HepG2 (cell line): Measurements from ENCODE around the gene HSD3B7. TPM values are rescaled to one million over a fixed set of nuclear protein-coding genes. Genes with fewer than 3 reads are reported as not detected.
A peak's percentile ranks its signal among the peaks of the same experiment; 100 is the strongest.

ENCODE experiments used
- AKAP8 ChIP-seq: sonication (generic); formaldehyde crosslinking; IDR thresholded peaks from 2 replicates; pipeline ENCODE4 v1.5.1; 2020; ENCODE audit warnings: mild to moderate bottlenecking, missing genetic modification reagents
- ARHGAP35 ChIP-seq: sonication (generic); formaldehyde crosslinking; IDR thresholded peaks from 2 replicates; pipeline ENCODE4 v1.9.0; 2022; ENCODE audit warnings: mild to moderate bottlenecking, inconsistent platforms, moderate library complexity, missing genetic modification reagents, borderline replicate concordance
- EED ChIP-seq: sonication (generic); formaldehyde crosslinking; IDR thresholded peaks from 2 replicates; pipeline ENCODE4 v1.5.0; 2020; ENCODE audit warnings: mild to moderate bottlenecking, missing genetic modification reagents
- HES4 ChIP-seq: sonication (generic); formaldehyde crosslinking; IDR thresholded peaks from 2 replicates; pipeline ENCODE4 v1.9.0; 2021; ENCODE audit warnings: mild to moderate bottlenecking, missing genetic modification reagents, borderline replicate concordance
- JUND ChIP-seq: sonication (generic); formaldehyde crosslinking; IDR thresholded peaks from 2 replicates; pipeline ENCODE4 v1.8.0; 2022; ENCODE audit warnings: mild to moderate bottlenecking, missing genetic modification reagents
- KLF12 ChIP-seq: sonication (generic); formaldehyde crosslinking; IDR thresholded peaks from 2 replicates; pipeline ENCODE4 v1.4.0; 2020; ENCODE audit warnings: missing genetic modification reagents, borderline replicate concordance
- MAF1 ChIP-seq: sonication (generic); formaldehyde crosslinking; IDR thresholded peaks from 2 replicates; pipeline ENCODE4 v1.5.0; 2020; ENCODE audit warnings: missing genetic modification reagents, borderline replicate concordance
- NFKB2 ChIP-seq: sonication (generic); formaldehyde crosslinking; IDR thresholded peaks from 2 replicates; pipeline ENCODE4 v1.4.0; 2020; ENCODE audit warnings: missing genetic modification reagents, borderline replicate concordance
- NFKBIZ ChIP-seq: IDR thresholded peaks from 2 replicates; pipeline ENCODE4 v1.6.1; 2018; ENCODE audit warnings: missing genetic modification reagents, missing compliant biosample characterization
- POGK ChIP-seq: sonication (generic); formaldehyde crosslinking; conservative IDR thresholded peaks from 2 replicates; pipeline ENCODE4 v1.8.0; 2022; ENCODE audit warnings: mild to moderate bottlenecking, moderate library complexity, missing genetic modification reagents
- RELA ChIP-seq: sonication (generic); formaldehyde crosslinking; IDR thresholded peaks from 2 replicates; pipeline ENCODE4 v1.4.0; 2020; ENCODE audit warnings: missing genetic modification reagents
- SP1 ChIP-seq, 2 experiments: fragments of 450-650 bp in 1 of 2; sonication (generic) in 1 of 2; formaldehyde crosslinking in 1 of 2; IDR thresholded peaks; 2 replicates each; pipeline versions ENCODE4 v1.4.0 to v1.6.1; 2016 to 2020; ENCODE audit warnings: missing genetic modification reagents in 1 of 2
- TCF12 ChIP-seq, 2 experiments: fragments of 450-650 bp in 1 of 2; sonication (generic) in 1 of 2; formaldehyde crosslinking in 1 of 2; IDR thresholded peaks; 2 replicates each; pipeline versions ENCODE4 v1.6.1 to v1.8.0; 2017 to 2022; ENCODE audit warnings: antibody characterized with exemption in 1 of 2, mild to moderate bottlenecking in 1 of 2, missing genetic modification reagents in 1 of 2, moderate library complexity in 1 of 2
- U2AF1 ChIP-seq: fragments of 200-400 bp; formaldehyde crosslinking; optimal IDR thresholded peaks from 2 replicates; pipeline ENCODE3; 2017; ENCODE audit warnings: mild to moderate bottlenecking, low read depth, low read length
- XRCC5 ChIP-seq: fragments of 200-400 bp; formaldehyde crosslinking; optimal IDR thresholded peaks from 2 replicates; pipeline ENCODE3; 2017; ENCODE audit warnings: mild to moderate bottlenecking, low read length
- ZFP37 ChIP-seq: sonication (generic); formaldehyde crosslinking; IDR thresholded peaks from 2 replicates; pipeline ENCODE4 v1.4.0; 2020; ENCODE audit warnings: missing genetic modification reagents, borderline replicate concordance
- ZNF383 ChIP-seq: sonication (generic); formaldehyde crosslinking; IDR thresholded peaks from 2 replicates; pipeline ENCODE4 v1.4.0; 2020; ENCODE audit warnings: missing genetic modification reagents, mild to moderate bottlenecking, borderline replicate concordance
- ZNF552 ChIP-seq: sonication (generic); formaldehyde crosslinking; IDR thresholded peaks from 2 replicates; pipeline ENCODE4 v1.9.0; 2022; ENCODE audit warnings: missing genetic modification reagents, mild to moderate bottlenecking, borderline replicate concordance
- ZNF737 ChIP-seq: sonication (generic); formaldehyde crosslinking; IDR thresholded peaks from 2 replicates; pipeline ENCODE4 v1.5.0; 2020; ENCODE audit warnings: missing genetic modification reagents, mild to moderate bottlenecking, borderline replicate concordance
- ZNF740 ChIP-seq: sonication (generic); formaldehyde crosslinking; IDR thresholded peaks from 2 replicates; pipeline ENCODE4 v1.4.0; 2020; ENCODE audit warnings: missing genetic modification reagents
- ZNF749 ChIP-seq: sonication (generic); formaldehyde crosslinking; IDR thresholded peaks from 2 replicates; pipeline ENCODE4 v1.8.0; 2022; ENCODE audit warnings: mild to moderate bottlenecking, missing genetic modification reagents, moderate library complexity, borderline replicate concordance
- polyA plus RNA-seq, 8 experiments: library from polyadenylated mRNA; depleted of rRNA in 3 of 8; stranded (reverse) in 7 of 8; unstranded in 1 of 8; fragments of >200 nt; fragmentation: Illumina TruSeq in 4 of 8; extraction: Trizol in 4 of 8; gene quantifications; 2 replicates each; pipeline versions ENCODE4 v1.2.1 to v1.2.3, GENCODE V29; 2011 to 2016; ENCODE audit warnings: low read depth in 4 of 8, missing spikeins in 1 of 8, mixed read lengths in 1 of 8; ENCODE audit not compliant: insufficient read depth in 1 of 8
- total RNA-seq, 5 experiments: library from RNA; depleted of rRNA; stranded (reverse); fragments of >200 nt; fragmentation: Illumina TruSeq; extraction: Trizol; gene quantifications; 2 replicates each; pipeline ENCODE4 v1.2.3, GENCODE V29; 2016; ENCODE audit warnings: low read depth in 1 of 5
- TF ChIP-seq, protein P1 (sequence below): sonication (generic); formaldehyde crosslinking; IDR thresholded peaks from 2 replicates; pipeline ENCODE4 v1.4.0; 2020; ENCODE audit warnings: missing genetic modification reagents
- TF ChIP-seq, protein P2 (sequence below): IDR thresholded peaks from 2 replicates; pipeline ENCODE4 v1.6.1; 2016; ENCODE audit warnings: missing compliant biosample characterization, missing genetic modification reagents, borderline replicate concordance

HSD3B7 gene
- total and polyA plus RNA-seq, 2 of the 13 experiments (the other 11 are each of a cell fraction or from before 2014, with no cell fraction given): 32.9 to 69.7 TPM

DNA sequence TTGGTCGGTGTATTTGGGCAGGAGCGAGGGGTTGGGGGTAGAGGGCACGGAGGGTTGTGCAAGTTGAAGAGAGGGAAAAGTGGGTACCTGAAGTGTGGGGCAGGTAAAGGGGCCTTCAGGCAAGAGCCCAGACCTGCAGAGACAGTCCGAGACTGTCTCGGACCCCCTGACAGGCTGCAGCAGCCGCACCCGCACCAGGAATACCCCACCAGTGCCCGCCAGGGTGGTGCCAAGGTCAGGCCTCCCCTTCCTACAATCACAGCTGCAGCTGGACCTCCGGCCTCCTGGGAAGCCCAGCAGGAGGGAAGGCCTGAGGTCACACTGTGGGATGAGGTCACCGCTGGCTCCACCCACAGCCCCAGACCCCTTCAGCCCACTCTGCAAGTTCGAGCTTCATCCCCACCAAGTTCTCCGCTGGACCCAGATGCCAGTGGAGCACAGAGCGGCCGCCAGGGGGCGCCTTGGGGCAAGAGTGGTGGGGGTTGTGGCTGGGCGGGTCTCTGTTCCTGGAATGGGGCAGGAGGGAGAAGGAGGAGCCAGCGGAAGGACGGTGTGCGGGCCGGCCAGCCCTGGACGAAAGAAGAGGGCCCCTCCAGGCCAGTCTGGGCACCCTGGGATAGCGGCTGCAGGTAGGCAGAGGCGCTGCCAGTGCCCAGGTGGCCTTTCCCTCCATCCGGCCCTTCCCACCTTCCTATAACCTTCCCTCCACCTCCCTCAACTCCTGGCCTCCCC is at the start of gene HSD3B7 (continued):
- TF ChIP-seq ZNF737 (no peak), AKAP8 (CRISPR knock-in tag) (peak; percentile 48; the same call in 1 of the 2 replicates), U2AF1 (peak; percentile 41), HES4 (CRISPR knock-in tag) (peak; percentile 79), KLF12 (CRISPR knock-in tag) (0 out of 2 replicates have a peak, but pooled peaks have one; percentile 73), JUND (CRISPR knock-in tag) (0 out of 2 replicates have a peak, but pooled peaks have one; percentile 18), SP1 (IDR thresholded peaks at IDR 0.05) (no peak), SP1 (CRISPR knock-in tag; IDR thresholded peaks at IDR 0.05) (peak; percentile 69), MAF1 (CRISPR knock-in tag) (0 out of 2 replicates have a peak, but pooled peaks have one; percentile 36), ZNF749 (CRISPR knock-in tag) (0 out of 2 replicates have a peak, but pooled peaks have one; percentile 16), ZNF383 (no peak), NFKBIZ (peak; percentile 80; the same call in 1 of the 2 replicates), TCF12 (IDR thresholded peaks at IDR 0.05) (no peak), TCF12 (CRISPR knock-in tag; IDR thresholded peaks at IDR 0.05) (0 out of 2 replicates have a peak, but pooled peaks have one; percentile 23), RELA (peak; percentile 21; the same call in 1 of the 2 replicates), ARHGAP35 (CRISPR knock-in tag) (0 out of 2 replicates have a peak, but pooled peaks have one; percentile 19), XRCC5 (peak; percentile 91), ZFP37 (CRISPR knock-in tag) (peak; percentile 69; the same call in 1 of the 2 replicates), EED (CRISPR knock-in tag) (peak; percentile 84), POGK (peak; percentile 75), ZNF740 (CRISPR knock-in tag) (peak; percentile 91; the same call in 1 of the 2 replicates), NFKB2 (CRISPR knock-in tag) (peak; percentile 35; the same call in 1 of the 2 replicates), ZNF552 (CRISPR knock-in tag) (peak; percentile 24; the same call in 1 of the 2 replicates)
- TF ChIP-seq, protein P1, sequence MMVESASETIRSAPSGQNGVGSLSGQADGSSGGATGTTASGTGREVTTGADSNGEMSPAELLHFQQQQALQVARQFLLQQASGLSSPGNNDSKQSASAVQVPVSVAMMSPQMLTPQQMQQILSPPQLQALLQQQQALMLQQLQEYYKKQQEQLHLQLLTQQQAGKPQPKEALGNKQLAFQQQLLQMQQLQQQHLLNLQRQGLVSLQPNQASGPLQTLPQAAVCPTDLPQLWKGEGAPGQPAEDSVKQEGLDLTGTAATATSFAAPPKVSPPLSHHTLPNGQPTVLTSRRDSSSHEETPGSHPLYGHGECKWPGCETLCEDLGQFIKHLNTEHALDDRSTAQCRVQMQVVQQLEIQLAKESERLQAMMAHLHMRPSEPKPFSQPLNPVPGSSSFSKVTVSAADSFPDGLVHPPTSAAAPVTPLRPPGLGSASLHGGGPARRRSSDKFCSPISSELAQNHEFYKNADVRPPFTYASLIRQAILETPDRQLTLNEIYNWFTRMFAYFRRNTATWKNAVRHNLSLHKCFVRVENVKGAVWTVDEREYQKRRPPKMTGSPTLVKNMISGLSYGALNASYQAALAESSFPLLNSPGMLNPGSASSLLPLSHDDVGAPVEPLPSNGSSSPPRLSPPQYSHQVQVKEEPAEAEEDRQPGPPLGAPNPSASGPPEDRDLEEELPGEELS: 0 out of 2 replicates have a peak, but pooled peaks have one; percentile 20
- TF ChIP-seq, protein P2, sequence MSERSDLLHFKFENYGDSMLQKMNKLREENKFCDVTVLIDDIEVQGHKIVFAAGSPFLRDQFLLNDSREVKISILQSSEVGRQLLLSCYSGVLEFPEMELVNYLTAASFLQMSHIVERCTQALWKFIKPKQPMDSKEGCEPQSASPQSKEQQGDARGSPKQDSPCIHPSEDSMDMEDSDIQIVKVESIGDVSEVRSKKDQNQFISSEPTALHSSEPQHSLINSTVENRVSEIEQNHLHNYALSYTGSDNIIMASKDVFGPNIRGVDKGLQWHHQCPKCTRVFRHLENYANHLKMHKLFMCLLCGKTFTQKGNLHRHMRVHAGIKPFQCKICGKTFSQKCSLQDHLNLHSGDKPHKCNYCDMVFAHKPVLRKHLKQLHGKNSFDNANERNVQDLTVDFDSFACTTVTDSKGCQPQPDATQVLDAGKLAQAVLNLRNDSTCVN: peak; percentile 45; the same call in 1 of the 2 replicates
